Cardiac septum (tissue), 1 donor: ENCODE data around the gene CNTNAP3B. TPM values are rescaled to one million over a fixed set of nuclear protein-coding genes. Genes with fewer than 3 reads are reported as not detected.

Experiments
- total RNA-seq: library from RNA; stranded (reverse); fragmentation: NEBNext Ultra II Directional; extraction: Animal tissue kit (Norgen Biotek cat#: 25700); gene quantifications from one replicate; pipeline ENCODE4 v1.2.1, GENCODE V29; 2021
- donor health status: DM: no; HTN: no; CAD: no.

The CNTNAP3B gene
- total RNA-seq, 1 donor from 2014 or later, result 1.2 TPM

Other genes starting within 250 kb of the CNTNAP3B start
- gene SPATA31A6, start 54.2 kb upstream of the CNTNAP3B start, total RNA-seq, result not detected